Keratinocyte (primary cell): Measurements from ENCODE around the gene TCERG1L. TPM values are rescaled to one million over a fixed set of nuclear protein-coding genes. Genes with fewer than 3 reads are reported as not detected.

ENCODE experiments used
- DNase-seq: peaks from one replicate; pipeline ENCODE4 v3.0.0-alpha.2; 2011; ENCODE audit warnings: low read depth, missing footprints, low spot score
- FAIRE-seq: peaks from 2 replicates; lab custom pipeline; 2011; peaks lifted over from hg19 to GRCh38; lab: Jason Lieb, UNC
- H2AFZ ChIP-seq: 2 replicates; pipeline ENCODE4 v1.6.0; 2012; ENCODE audit warnings: low read length, control low read depth, inconsistent platforms; ENCODE audit not compliant: control insufficient read depth
- H3K27ac ChIP-seq: 2 replicates; pipeline ENCODE4 v1.5.1; 2011; ENCODE audit warnings: low read length; ENCODE audit not compliant: control insufficient read depth, insufficient read depth
- H3K27me3 ChIP-seq: 3 replicates; pipeline ENCODE4 v1.6.0; 2011; ENCODE audit warnings: low read length; ENCODE audit not compliant: control insufficient read depth, insufficient read depth; ENCODE audit errors: extremely low read depth
- H3K36me3 ChIP-seq, 2 experiments: 2 replicates in 1 of 2; 3 replicates in 1 of 2; pipeline ENCODE4 v1.5.1; 2011; ENCODE audit warnings: low read length in 2 of 2, mild to moderate bottlenecking in 1 of 2; ENCODE audit not compliant: control insufficient read depth in 2 of 2, insufficient read depth in 2 of 2; ENCODE audit errors: extremely low read depth in 1 of 2
- H3K4me1 ChIP-seq: 3 replicates; pipeline ENCODE4 v1.5.1; 2011; ENCODE audit warnings: low read length; ENCODE audit not compliant: control insufficient read depth, insufficient read depth; ENCODE audit errors: extremely low read depth
- H3K4me2 ChIP-seq: 3 replicates; pipeline ENCODE4 v1.6.0; 2011; ENCODE audit warnings: low read depth, low read length; ENCODE audit not compliant: control insufficient read depth, insufficient read depth; ENCODE audit errors: extremely low read depth
- H3K4me3 ChIP-seq, 3 experiments: fragments of 200-600 bp in 1 of 3; sonication (generic) in 1 of 3; 2 replicates in 2 of 3; 3 replicates in 1 of 3; pipeline ENCODE4 v1.5.1; 2011 to 2016; ENCODE audit warnings: low read length in 3 of 3, mild to moderate bottlenecking in 3 of 3, control low read depth in 2 of 3, inconsistent platforms in 1 of 3, low read depth in 1 of 3, mixed read lengths in 1 of 3, mixed run types in 1 of 3, moderate library complexity in 1 of 3; ENCODE audit not compliant: control insufficient read depth in 2 of 3, insufficient read depth in 2 of 3; ENCODE audit errors: extremely low read depth in 1 of 3
- H3K79me2 ChIP-seq: 2 replicates; pipeline ENCODE4 v1.6.0; 2012; ENCODE audit warnings: low read length; ENCODE audit not compliant: control insufficient read depth, insufficient read depth
- H3K9ac ChIP-seq: 3 replicates; pipeline ENCODE4 v1.6.0; 2011; ENCODE audit warnings: low read length; ENCODE audit not compliant: control insufficient read depth, insufficient read depth; ENCODE audit errors: extremely low read depth
- H3K9me1 ChIP-seq: 3 replicates; pipeline ENCODE4 v1.6.0; 2011; ENCODE audit warnings: low read length; ENCODE audit not compliant: control insufficient read depth, insufficient read depth; ENCODE audit errors: extremely low read depth
- H3K9me3 ChIP-seq: 2 replicates; pipeline ENCODE4 v1.5.1; 2012; ENCODE audit warnings: low read depth, low read length; ENCODE audit not compliant: control insufficient read depth
- H4K20me1 ChIP-seq: 3 replicates; pipeline ENCODE4 v1.6.0; 2011; ENCODE audit warnings: low read length; ENCODE audit not compliant: control insufficient read depth, insufficient read depth; ENCODE audit errors: extremely low read depth
- CTCF ChIP-seq, 3 experiments: IDR thresholded peaks in 1 of 3; conservative IDR thresholded peaks in 1 of 3; optimal IDR thresholded peaks in 1 of 3; 2 replicates in 2 of 3; 3 replicates in 1 of 3; pipeline versions ENCODE3 to v1.5.1; 2011; ENCODE audit warnings: low read length in 3 of 3, mild to moderate bottlenecking in 3 of 3, moderate library complexity in 2 of 3, control low read depth in 1 of 3, inconsistent platforms in 1 of 3; ENCODE audit not compliant: insufficient read depth in 2 of 3; ENCODE audit errors: extremely low read depth in 1 of 3
- EZH2 ChIP-seq: IDR thresholded peaks from one replicate; pipeline ENCODE4 v1.6.1; 2012; ENCODE audit warnings: inconsistent platforms, mild to moderate bottlenecking, low read length, moderate library complexity
- dilution Hi-C: fragments of 300-500 bp; cut with MboI; formaldehyde crosslinking; loops from one replicate; pipeline ENCODE4 v1.7.0; 2020; ENCODE audit warnings: low sequenced_read_pairs; ENCODE audit not compliant: extremely low pct_ligation_motif_present
- polyA plus RNA-seq, 5 experiments: library from polyadenylated mRNA; depleted of rRNA in 3 of 5; stranded (reverse) in 3 of 5; stranded (forward) in 1 of 5; unstranded in 1 of 5; fragments of >200 nt; gene quantifications; 1 replicate in 1 of 5; 2 replicates in 3 of 5; 3 replicates in 1 of 5; pipeline versions ENCODE4 v1.2.1 to v1.2.3, GENCODE V29; 2011 to 2012; ENCODE audit warnings: missing spikeins in 2 of 5, low read depth in 1 of 5, low replicate concordance in 1 of 5

Gene TCERG1L
- polyA plus RNA-seq, 1 donor (not counting 4 experiments of a cell fraction or from before 2014, with no cell fraction given) = not detected

- no peaks in the 10 kb centered on the region for H4K20me1 ChIP-seq
- dilution Hi-C loops = no loop called here
- DNase-seq = no peak
- H3K9me3 ChIP-seq = peaks cover 9% of the 10 kb centered on the region
- no peak overlapping the region for H3K27ac ChIP-seq
- no peaks in the 10 kb centered on the region for H3K36me3 ChIP-seq
- no peaks in the 10 kb centered on the region for H3K79me2 ChIP-seq
- no peaks in the 10 kb centered on the region for H3K9me1 ChIP-seq
- no peak for FAIRE-seq
- no peaks in the 10 kb centered on the region for H3K27me3 ChIP-seq
- no peak overlapping the region for H2AFZ ChIP-seq
- H3K9ac ChIP-seq = no peak overlapping the region
- no peak overlapping the region for H3K4me3 ChIP-seq
- no peaks in the 10 kb centered on the region for H3K4me1 ChIP-seq
- H3K4me2 ChIP-seq = no peak overlapping the region
- TF ChIP-seq EZH2 = no peak
- no peak for TF ChIP-seq CTCF (optimal IDR thresholded peaks at IDR 0.05 in 1 of 3, IDR thresholded peaks at IDR 0.05 in 1 of 3, conservative IDR thresholded peaks at IDR 0.05 in 1 of 3; ENCODE audit: extremely low read depth in 1 of 3, insufficient read depth in 2 of 3, low read length in 3 of 3)
Observed at GRCh38 chr10:131193923-131194322, 117.6 kb downstream of the TCERG1L start.

DNA sequence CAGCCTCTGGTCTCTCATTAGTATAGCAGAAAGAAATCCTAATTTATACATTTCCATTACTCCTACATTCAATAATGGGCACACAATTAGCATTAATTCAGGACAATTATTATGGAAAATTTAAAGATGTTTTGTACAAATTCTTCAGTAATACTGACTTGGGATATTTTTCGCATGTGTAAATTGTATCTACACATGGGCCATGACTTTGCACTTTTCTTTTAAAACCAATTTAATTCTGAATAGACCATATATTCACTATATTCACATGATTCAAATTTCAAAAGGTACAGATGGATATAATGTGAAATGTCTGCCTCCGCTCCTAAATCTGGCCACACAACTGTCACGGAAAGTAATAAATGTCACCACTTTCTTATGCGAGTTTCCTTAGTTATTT lies 123.0 kb downstream of the TCERG1L start:
- no peak for TF ChIP-seq CTCF (optimal IDR thresholded peaks at IDR 0.05 in 1 of 3, IDR thresholded peaks at IDR 0.05 in 1 of 3, conservative IDR thresholded peaks at IDR 0.05 in 1 of 3; ENCODE audit: extremely low read depth in 1 of 3, insufficient read depth in 2 of 3, low read length in 3 of 3)
- no peak for TF ChIP-seq EZH2
- Histone ChIP-seq H3K4me1 (no peaks in the 10 kb centered on the region), H2AFZ (no peak overlapping the region), H4K20me1 (no peaks in the 10 kb centered on the region), H3K36me3 (no peaks in the 10 kb centered on the region), H3K9me1 (no peaks in the 10 kb centered on the region), H3K79me2 (no peaks in the 10 kb centered on the region), H3K27ac (no peak overlapping the region), H3K9me3 (peaks cover 4% of the 10 kb centered on the region), H3K9ac (no peak overlapping the region), H3K4me2 (no peak overlapping the region), H3K4me3 (no peak overlapping the region), H3K27me3 (no peaks in the 10 kb centered on the region)
- no peak for DNase-seq
- FAIRE-seq = no peak
- dilution Hi-C loops = no loop called here
